ENCODE measurements around the gene TRAPPC14. TPM values are rescaled to one million over a fixed set of nuclear protein-coding genes. Genes with fewer than 3 reads are reported as not detected.

The TRAPPC14 gene
- total RNA-seq, 1 experiment from 2014 or later = 23.4 TPM

DNA sequence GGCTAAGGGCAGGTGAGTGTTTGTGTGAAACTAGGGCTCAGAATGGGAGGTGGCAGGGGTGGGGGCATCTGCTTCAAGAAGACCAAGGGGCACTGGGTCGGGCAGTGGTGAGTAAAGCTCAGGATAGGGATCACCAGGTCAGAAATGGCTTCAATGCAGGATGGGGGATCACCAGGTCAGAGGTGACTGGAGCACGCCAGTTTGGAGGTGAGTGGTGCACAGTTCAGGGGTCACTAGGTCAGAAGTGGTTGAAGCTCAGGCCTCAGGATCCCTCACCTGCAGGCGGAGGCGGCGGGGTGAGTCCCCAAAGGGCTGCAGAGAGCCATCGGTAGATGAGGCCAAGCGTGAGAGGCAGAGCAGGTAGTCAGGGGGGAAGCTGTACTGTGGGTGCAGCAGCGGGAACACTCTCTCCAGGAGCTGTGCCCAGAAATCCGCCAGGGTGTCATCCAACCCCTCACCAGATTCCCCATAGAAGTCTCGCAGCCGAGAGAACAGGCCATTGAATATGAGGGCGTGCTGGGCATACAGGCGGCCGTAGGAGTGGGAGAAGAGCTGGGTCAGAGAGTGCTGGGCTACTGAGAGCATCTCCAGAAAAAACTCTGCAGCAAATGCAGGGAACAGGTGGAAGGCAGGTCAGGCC lies 16.9 kb upstream of the TRAPPC14 start:
- no peak for TF ChIP-seq EZH2 (IDR thresholded peaks at IDR 0.05; ENCODE audit: low read depth)
- TF ChIP-seq CTCF (conservative IDR thresholded peaks at IDR 0.05) = no peak

GRCh38 chr7:100174582-100174981 lies 16.1 kb upstream of the TRAPPC14 start:
- H3K27ac ChIP-seq = no peak overlapping the region
- H3K4me3 ChIP-seq = no peak overlapping the region
- H4K20me1 ChIP-seq (ENCODE audit: insufficient read depth) = no peaks in the 10 kb centered on the region
- H3K9me2 ChIP-seq (ENCODE audit: insufficient read depth) = no peaks in the 10 kb centered on the region
- no peak for DNase-seq
- H3F3A ChIP-seq (ENCODE audit: insufficient read depth, low read depth) = peaks cover 2% of the 10 kb centered on the region; the same call in 1 of the 2 replicates
- intact Hi-C loops (cut with micrococcal nuclease; ENCODE audit: unreplicated experiment) = no loop called here
- BruUV-seq (replicated peaks) = no TSS peak
- peaks cover 15% of the 10 kb centered on the region for H3K27me3 ChIP-seq (ENCODE audit: insufficient read depth, low read depth)
- no peaks in the 10 kb centered on the region for H3K79me2 ChIP-seq (ENCODE audit: low read depth)
- H3K36me3 ChIP-seq (ENCODE audit: low read depth) = no peaks in the 10 kb centered on the region
- TF ChIP-seq CTCF (conservative IDR thresholded peaks at IDR 0.05) = no peak
- no peak for TF ChIP-seq EZH2 (IDR thresholded peaks at IDR 0.05; ENCODE audit: low read depth)
- POLR2A ChIA-PET (ENCODE audit: unreplicated experiment) = interaction anchor here (0.6 kb wide), 1 partner anchor 28 kb away, joined by 4 read pairs; no protein-coding TSS in a partner anchor
- no peak overlapping the region for H3K4me2 ChIP-seq
- CTCF ChIA-PET = no interaction called here
- H3K9me3 ChIP-seq (ENCODE audit: insufficient read depth, low read depth) = no peaks in the 10 kb centered on the region
- 0 out of 2 replicates have a peak, but pooled peaks cover 6% of the 10 kb centered on the region for H3K4me1 ChIP-seq (replicated peaks; ENCODE audit: insufficient read depth)
- no peak overlapping the region for H2AFZ ChIP-seq

More for the DNA sequence above, 16.9 kb upstream of the TRAPPC14 start:
- no peak for DNase-seq
- Histone ChIP-seq H3F3A (ENCODE audit: insufficient read depth, low read depth) (peaks cover 2% of the 10 kb centered on the region; the same call in 1 of the 2 replicates), H2AFZ (no peak overlapping the region), H3K4me3 (no peak overlapping the region), H4K20me1 (ENCODE audit: insufficient read depth) (no peaks in the 10 kb centered on the region), H3K4me2 (no peak overlapping the region), H3K36me3 (ENCODE audit: low read depth) (no peaks in the 10 kb centered on the region), H3K9me3 (ENCODE audit: insufficient read depth, low read depth) (no peaks in the 10 kb centered on the region), H3K4me1 (replicated peaks; ENCODE audit: insufficient read depth) (0 out of 2 replicates have a peak, but pooled peaks cover 6% of the 10 kb centered on the region), H3K79me2 (ENCODE audit: low read depth) (no peaks in the 10 kb centered on the region), H3K27ac (no peak overlapping the region), H3K9me2 (ENCODE audit: insufficient read depth) (no peaks in the 10 kb centered on the region), H3K27me3 (ENCODE audit: insufficient read depth, low read depth) (peaks cover 8% of the 10 kb centered on the region)
- POLR2A ChIA-PET (ENCODE audit: unreplicated experiment) = no interaction called here
- no TSS peak for BruUV-seq (replicated peaks)
- intact Hi-C loops (cut with micrococcal nuclease; ENCODE audit: unreplicated experiment) = no loop called here
- CTCF ChIA-PET = no interaction called here

- Histone ChIP-seq H3K9me2 (ENCODE audit: insufficient read depth) (no peaks in the 10 kb centered on the region), H3K9me3 (ENCODE audit: insufficient read depth, low read depth) (no peaks in the 10 kb centered on the region), H3K79me2 (ENCODE audit: low read depth) (no peaks in the 10 kb centered on the region), H3K4me3 (no peak overlapping the region), H3K4me2 (no peak overlapping the region), H2AFZ (no peak overlapping the region), H4K20me1 (ENCODE audit: insufficient read depth) (no peaks in the 10 kb centered on the region), H3K27me3 (ENCODE audit: insufficient read depth, low read depth) (peaks cover 22% of the 10 kb centered on the region), H3F3A (ENCODE audit: insufficient read depth, low read depth) (peaks cover 2% of the 10 kb centered on the region; the same call in 1 of the 2 replicates), H3K27ac (no peak overlapping the region), H3K4me1 (replicated peaks; ENCODE audit: insufficient read depth) (0 out of 2 replicates have a peak, but pooled peaks cover 6% of the 10 kb centered on the region), H3K36me3 (ENCODE audit: low read depth) (no peaks in the 10 kb centered on the region)
- no peak for DNase-seq
- TF ChIP-seq CTCF (conservative IDR thresholded peaks at IDR 0.05) (no peak; the same call in 1 of the 2 replicates), EZH2 (IDR thresholded peaks at IDR 0.05; ENCODE audit: low read depth) (no peak)
- ChIA-PET POLR2A (ENCODE audit: unreplicated experiment) (no interaction called here), CTCF (interaction anchor here (0.7 kb wide), 1 partner anchor 195 kb away, joined by 3 read pairs; no protein-coding TSS in a partner anchor)
- intact Hi-C loops (cut with micrococcal nuclease; ENCODE audit: unreplicated experiment) = no loop called here
- BruUV-seq (replicated peaks) = no TSS peak
Observed at GRCh38 chr7:100173806-100174495, 15.4 kb upstream of the TRAPPC14 start.
